ENCODE measurements around the gene OLFM1. TPM values are rescaled to one million over a fixed set of nuclear protein-coding genes. Genes with fewer than 3 reads are reported as not detected.

Gene OLFM1
- total RNA-seq, 1 experiment from 2014 or later = 3.5 TPM

- BruUV-seq (replicated peaks) = no TSS peak
- Histone ChIP-seq H3K79me2 (ENCODE audit: insufficient read depth, low read length) (no peaks in the 10 kb centered on the region), H3K27me3 (ENCODE audit: insufficient read depth, low read length) (peaks cover 54% of the 10 kb centered on the region), H4K20me1 (ENCODE audit: insufficient read depth) (no peaks in the 10 kb centered on the region), H3K4me3 (replicated peaks in 1 of 2; ENCODE audit: low read depth in 1 of 2, low read length in 2 of 2) (no peak overlapping the region), H2AFZ (ENCODE audit: low read depth, low read length, poor library complexity, severe bottlenecking) (no peak overlapping the region), H3K36me3 (ENCODE audit: control insufficient read depth in 1 of 2, insufficient read depth in 2 of 2, low read length in 2 of 2) (no peaks in the 10 kb centered on the region), H3K4me2 (ENCODE audit: low read length) (no peak overlapping the region), H3K9me3 (ENCODE audit: control insufficient read depth in 1 of 2, insufficient read depth in 1 of 2, low read depth in 1 of 2, low read length in 2 of 2) (no peaks in the 10 kb centered on the region), H3K9me2 (ENCODE audit: insufficient read depth) (no peaks in the 10 kb centered on the region), H3K9ac (ENCODE audit: low read length) (no peak overlapping the region), H3K4me1 (ENCODE audit: control insufficient read depth in 1 of 2, insufficient read depth in 2 of 2, low read length in 2 of 2) (no peaks in the 10 kb centered on the region), H3K27ac (ENCODE audit: low read depth, low read length) (no peak overlapping the region)
- ATAC-seq (no peak), DNase-seq (ENCODE audit: low read depth, low spot score) (no peak)
- POLR2A ChIA-PET = no interaction called here
- RAD21 ChIA-PET (ENCODE audit: low non-redundant PET in 1 of 2, low total read pairs in 2 of 2, uncharacterized antibody in 2 of 2, unreplicated experiment in 2 of 2) = no interaction called here
- intact Hi-C loops (cut with micrococcal nuclease) = no loop called here
- CTCF ChIA-PET = no interaction called here
- no peak for TF ChIP-seq ZBTB33 (IDR thresholded peaks at IDR 0.05; ENCODE audit: extremely low read depth, insufficient replicate concordance, low read length)
- no peak for TF ChIP-seq EZH2phosphoT487 (IDR thresholded peaks at IDR 0.05; ENCODE audit: borderline replicate concordance)
- no peak for TF ChIP-seq CBX3 (IDR thresholded peaks at IDR 0.05; ENCODE audit: low read depth)
- TF ChIP-seq SP1 (IDR thresholded peaks at IDR 0.05; ENCODE audit: low read depth) = no peak
- no peak for TF ChIP-seq POLR2A (IDR thresholded peaks at IDR 0.05; ENCODE audit: borderline replicate concordance, extremely low read depth, insufficient read depth, insufficient read length)
- TF ChIP-seq ZFX (IDR thresholded peaks at IDR 0.05) = no peak
- no peak for TF ChIP-seq SIN3A (IDR thresholded peaks at IDR 0.05; ENCODE audit: low read depth)
- no peak for TF ChIP-seq EGR1 (IDR thresholded peaks at IDR 0.05; ENCODE audit: low read depth)
- TF ChIP-seq CTCF (IDR thresholded peaks at IDR 0.05 in 2 of 3, conservative IDR thresholded peaks at IDR 0.05 in 1 of 3; ENCODE audit: borderline replicate concordance in 1 of 3, insufficient read depth in 1 of 3, low read depth in 2 of 3, low read length in 2 of 3) = no peak
- TF ChIP-seq MAX (IDR thresholded peaks at IDR 0.05) = no peak
- TF ChIP-seq YY1 (IDR thresholded peaks at IDR 0.05; ENCODE audit: extremely low read depth, insufficient replicate concordance, low read depth, low read length) = no peak
- TF ChIP-seq ATF3 (IDR thresholded peaks at IDR 0.05) = no peak
- no peak for TF ChIP-seq CEBPB (IDR thresholded peaks at IDR 0.05; ENCODE audit: low read depth)
- no peak for TF ChIP-seq ZNF274 (IDR thresholded peaks at IDR 0.05; ENCODE audit: low read depth, low read length)
- TF ChIP-seq FOSL1 (IDR thresholded peaks at IDR 0.05; ENCODE audit: low read depth) = no peak
- TF ChIP-seq REST (IDR thresholded peaks at IDR 0.05; ENCODE audit: low read depth) = no peak
These were observed 26.9 kb upstream of the OLFM1 start for GRCh38 chr9:135060461-135061116.
